ENCODE measurements around the gene PEX11A.

Gene PEX11A

DNA sequence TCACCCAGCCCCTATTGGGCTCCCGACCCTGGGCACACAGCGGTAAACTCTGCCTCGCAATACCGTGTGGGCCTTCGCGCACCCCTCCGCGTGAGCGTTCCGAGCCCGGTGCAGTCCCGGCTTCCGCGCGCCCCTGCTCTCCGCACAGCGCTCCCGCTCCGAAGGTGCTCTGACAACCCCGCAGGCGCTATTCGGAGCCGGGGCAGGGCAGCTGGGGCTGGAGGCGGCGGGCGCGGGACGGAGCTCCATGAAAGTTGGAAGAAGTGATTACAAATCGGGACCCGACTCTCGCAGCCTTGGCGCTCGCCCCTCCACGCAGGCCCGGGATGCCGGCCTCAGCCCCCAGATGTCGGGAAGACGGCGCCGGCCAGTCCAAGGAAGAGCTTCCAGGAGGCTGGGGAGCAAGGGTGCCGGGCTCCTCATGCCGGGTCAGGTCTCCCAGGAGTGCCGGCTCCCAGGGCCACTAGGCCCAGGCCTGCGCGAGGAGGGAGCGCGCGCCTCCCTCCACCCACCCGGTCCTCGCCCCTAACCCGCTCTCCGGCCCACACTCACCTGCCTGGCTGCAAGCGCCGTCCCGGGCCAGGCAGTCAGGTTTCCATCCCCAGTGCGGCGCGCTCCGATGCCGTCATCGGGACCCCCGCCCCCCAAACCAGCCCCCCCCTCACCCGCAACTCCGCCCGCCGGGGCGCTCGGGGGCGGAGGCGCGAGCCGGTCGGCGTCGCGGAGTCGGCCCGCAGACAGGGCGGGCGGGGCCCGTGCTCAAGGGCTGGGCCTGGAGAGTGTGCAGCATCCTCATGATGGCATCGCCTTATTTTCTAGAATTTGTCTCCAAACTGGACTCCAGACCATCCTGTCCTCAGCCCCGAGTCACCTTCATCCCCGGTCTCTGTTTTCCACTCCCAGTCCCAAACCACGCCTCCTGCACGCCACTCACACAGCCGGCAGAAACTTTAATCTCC is 35.4 kb downstream of the PEX11A start, which contains the start of gene KIF7:
Gene KIF7 (minus strand): TSS at position 621 of the 959 bp plus-strand sequence. CDS start 2,537 bp downstream, outside the sequence.
- peak; percentile 14 for DNase-seq

- no peak for DNase-seq
Measured at GRCh38 chr15:89654301-89654761, 36.2 kb downstream of the PEX11A start.

DNA sequence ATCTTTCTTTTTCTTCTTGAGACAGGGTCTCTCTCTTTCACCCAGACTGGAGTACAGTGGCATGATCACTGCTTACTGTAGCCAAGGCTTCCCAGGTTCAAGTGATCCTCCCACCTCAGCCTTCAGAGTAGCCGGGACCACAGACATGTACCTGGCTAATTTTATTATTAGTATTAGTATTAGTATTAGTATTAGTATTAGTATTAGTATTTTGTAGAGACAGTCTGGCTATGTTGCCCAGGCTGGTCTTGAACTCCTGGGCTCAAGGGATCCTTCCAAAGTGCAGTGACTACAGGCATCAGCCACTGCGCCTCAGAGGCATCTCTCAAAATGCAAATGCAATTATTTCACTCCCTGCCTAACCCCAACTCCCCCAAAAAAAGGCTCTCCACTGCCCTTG is 37.0 kb downstream of the PEX11A start:
- no peak for DNase-seq

- no peak for DNase-seq
Measured at GRCh38 chr15:89652666-89653065, 37.9 kb downstream of the PEX11A start.

DNA sequence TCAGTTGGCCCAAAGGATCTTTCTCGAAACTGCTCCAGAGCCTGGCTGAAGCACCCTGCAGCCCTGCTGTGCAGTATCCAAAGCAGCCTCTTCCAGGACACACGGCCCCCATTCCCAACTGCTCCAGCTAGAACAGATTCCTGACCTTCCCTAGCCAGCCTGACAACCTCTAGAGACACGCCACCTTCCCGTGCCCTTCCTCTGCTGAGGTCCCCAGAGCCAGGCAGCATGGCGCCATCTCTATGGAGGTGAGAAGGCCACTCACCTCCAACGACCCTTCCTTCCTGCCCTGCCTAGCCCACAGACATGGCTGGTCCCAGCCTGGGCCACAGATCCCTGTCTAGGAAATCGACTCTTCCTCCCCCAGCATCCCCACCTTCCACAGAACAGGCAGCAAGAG is 38.4 kb downstream of the PEX11A start:
- DNase-seq = no peak

GRCh38 chr15:89649716-89650115 is 40.8 kb downstream of the PEX11A start:
- DNase-seq = no peak

GRCh38 chr15:89649013-89649625 is 41.4 kb downstream of the PEX11A start:
- DNase-seq = no peak

DNA sequence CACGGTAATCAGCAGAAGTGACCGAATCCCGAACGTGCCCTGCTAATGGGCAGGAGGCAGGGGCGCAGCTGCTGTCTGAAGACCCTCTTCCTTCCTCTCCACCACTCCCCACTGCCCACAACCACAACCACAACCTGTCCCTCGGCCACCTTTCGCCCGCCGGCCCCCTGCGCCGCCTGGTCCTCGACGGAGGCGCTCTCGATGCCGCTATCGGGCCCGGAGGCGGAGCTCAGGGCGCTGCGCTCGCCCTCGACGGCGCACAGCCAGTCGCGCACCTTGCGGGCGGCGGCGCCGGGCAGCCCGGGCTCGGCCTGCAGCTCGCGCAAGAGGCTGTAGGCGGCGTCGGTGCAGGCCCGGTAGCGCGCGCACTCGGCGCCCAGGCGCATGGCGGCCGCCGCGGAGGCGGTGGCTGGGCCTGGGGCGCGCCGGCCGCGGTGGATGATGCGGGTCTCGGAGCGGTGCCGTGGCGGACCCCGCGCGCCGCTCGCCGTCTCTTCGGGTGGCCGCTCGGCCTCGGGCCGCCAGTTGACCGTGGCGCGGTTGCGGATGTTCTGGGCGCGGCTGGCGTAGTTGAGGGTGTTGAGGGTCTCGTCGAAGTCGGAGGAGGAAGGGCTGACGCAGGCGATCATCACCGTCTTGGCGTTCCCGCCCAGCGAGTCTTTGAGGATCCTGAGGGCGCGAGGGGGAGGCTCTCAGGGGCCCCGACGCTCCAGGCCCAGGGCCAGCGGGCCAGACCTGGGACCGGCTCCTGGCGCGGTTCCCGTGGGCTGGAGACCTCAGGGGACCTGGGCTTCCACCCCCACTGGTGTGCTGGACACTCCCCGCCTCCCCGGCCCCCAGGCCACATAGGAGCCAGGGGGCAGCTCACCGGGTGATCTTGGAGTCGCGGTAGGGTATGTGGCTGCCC is 42.2 kb downstream of the PEX11A start:
- no peak for DNase-seq

DNA sequence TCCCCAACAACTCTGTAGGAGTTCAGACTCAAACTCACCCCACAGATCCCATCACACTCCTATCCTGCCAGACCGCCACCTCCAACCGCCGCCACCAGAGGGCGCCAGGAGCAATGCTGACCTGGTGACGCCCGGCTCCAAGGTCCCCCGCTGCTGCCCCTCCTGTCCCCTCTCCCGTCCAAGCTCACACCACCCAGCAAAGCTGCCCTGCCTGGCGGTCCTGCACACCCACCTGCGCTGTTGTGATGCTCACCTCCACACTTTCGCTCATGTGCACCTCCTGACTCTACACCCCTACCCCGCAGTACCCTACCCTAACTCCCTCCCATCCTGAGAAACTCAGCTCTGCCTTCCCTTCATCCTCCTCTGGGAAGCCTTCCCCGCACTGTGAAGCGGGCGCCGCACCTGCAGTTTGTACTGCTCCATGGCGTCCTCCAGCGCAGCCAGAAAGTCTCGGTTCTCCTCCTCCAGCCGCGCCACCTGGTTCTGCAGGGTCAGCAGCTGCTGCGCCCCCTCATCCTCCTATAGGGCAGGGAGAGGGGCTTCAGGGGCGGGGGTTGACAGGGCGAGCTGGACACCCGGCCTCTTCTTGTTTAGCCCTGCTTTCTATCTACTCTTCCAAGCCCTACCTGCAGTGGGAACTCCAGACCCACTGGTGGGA is 43.2 kb downstream of the PEX11A start:
- DNase-seq = peak; percentile 64

- no peak for DNase-seq
Measured at GRCh38 chr15:89646416-89647141, 44.0 kb downstream of the PEX11A start.

GRCh38 chr15:89645680-89646079 is 44.9 kb downstream of the PEX11A start:
- no peak for DNase-seq

GRCh38 chr15:89642106-89642505 is 48.4 kb downstream of the PEX11A start:
- no peak for DNase-seq

DNA sequence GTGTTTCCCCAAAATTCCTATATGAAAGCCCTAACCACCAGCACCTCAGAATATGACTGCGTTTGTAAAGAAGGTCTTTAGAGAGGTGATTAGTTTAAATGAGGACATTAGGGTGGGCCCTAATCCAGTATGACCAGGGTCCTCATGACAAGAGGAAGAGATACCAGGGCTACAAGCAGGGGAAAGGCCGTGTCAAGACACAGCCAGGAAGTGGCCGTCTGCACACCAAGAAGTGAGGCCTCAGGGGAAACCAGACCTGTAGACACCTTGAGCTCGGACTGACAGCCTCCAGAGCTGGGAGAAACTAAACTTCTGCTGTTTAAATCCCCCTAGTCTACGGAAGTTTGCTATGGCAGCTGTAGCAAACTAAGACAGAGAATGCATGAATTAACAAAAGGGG is 49.5 kb downstream of the PEX11A start:
- no peak for DNase-seq

GRCh38 chr15:89640245-89640644 is 50.3 kb downstream of the PEX11A start:
- no peak for DNase-seq

DNA sequence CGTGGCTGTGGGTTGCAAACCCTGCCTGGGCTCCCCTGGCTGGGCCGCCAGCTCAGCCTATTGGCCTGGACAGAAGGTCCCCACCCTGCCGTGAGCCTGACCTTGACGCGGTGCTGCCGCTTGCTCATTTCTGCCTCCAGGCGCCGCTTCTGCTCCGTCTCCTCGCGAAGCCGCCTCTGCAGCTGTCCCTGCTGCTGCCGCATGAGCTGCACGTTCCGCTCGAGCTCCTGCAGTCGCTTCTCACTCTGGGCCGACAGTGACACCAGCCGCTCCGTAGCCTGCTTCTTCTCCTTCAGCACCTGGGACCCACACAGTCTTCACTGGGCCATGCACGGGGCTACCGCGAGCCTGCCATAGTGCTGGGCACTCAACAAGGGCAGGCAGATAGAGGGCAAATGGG is 57.0 kb downstream of the PEX11A start:
- DNase-seq = no peak

GRCh38 chr15:89632563-89633430 is 57.8 kb downstream of the PEX11A start:
- no peak for DNase-seq

GRCh38 chr15:89631902-89632264 is 58.7 kb downstream of the PEX11A start:
- DNase-seq = no peak

Measured in stimulated activated CD4-positive, alpha-beta T cell treated with anti-CD3 and anti-CD28 coated beads, Interleukin-4, amount 100 ng/mL, for 1 hour (primary cell).